T-helper 1 cell (primary cell): Measurements from ENCODE around the gene WWC1.

Source experiments
- DNase-seq, 5 donors: peaks; one replicate each; pipeline ENCODE4 v3.0.0-alpha.2; 2012 to 2020

WWC1 gene

DNA sequence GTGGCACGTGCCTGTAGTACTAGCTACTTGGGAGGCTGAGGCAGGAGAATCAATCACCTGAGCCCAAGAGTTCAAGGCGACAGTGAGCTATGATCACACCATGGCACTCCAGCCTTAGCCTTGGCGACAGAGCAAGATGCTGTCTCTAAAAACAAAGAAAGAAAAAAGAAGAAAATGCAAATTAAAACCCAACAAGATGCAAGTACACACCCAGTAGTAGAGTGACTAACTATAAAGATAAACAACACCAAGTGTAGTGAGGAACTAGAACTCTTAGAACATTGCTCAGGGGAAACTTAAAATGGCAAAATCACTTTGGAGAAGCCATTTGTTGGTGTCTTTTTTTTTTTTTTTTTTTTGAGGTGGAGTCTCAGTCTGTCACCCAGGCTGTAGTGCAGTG lies 160.1 kb downstream of the WWC1 start:
- no peak for DNase-seq

DNA sequence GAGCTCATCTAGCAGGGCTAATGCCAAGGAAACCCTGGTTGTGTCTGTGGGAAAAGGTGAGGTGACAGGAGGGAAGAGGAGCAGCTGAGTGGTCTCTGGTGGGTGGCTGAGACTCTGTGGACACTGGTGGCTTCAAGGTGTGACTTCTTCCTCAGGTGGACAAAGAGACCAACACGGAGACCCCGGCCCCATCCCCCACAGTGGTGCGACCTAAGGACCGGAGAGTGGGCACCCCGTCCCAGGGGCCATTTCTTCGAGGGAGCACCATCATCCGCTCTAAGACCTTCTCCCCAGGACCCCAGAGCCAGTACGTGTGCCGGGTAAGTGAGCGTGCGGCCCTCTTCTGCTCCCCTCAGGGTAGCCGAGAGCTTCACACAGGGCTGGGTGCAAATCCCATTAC lies 163.8 kb downstream of the WWC1 start:
- DNase-seq, result no peak

DNA sequence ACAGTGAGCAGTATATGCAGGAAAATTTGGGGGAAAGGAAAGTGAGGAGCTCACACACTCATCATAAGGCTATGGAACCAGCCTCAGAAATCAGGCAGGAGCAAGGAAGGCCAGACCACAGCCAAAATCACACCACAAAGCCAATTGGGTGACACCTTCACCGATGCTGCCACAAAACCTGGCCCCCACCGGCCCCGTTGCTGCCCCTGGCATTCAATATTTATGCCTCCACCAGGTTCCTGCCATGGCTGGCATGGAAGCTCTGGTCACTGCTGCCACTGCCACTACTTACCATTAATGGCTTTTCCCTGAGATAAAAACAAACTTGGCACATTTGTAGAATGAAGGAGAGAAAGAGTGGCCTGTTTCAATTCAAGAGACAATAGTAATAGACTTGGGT lies 166.1 kb downstream of the WWC1 start:
- no peak for DNase-seq

DNA sequence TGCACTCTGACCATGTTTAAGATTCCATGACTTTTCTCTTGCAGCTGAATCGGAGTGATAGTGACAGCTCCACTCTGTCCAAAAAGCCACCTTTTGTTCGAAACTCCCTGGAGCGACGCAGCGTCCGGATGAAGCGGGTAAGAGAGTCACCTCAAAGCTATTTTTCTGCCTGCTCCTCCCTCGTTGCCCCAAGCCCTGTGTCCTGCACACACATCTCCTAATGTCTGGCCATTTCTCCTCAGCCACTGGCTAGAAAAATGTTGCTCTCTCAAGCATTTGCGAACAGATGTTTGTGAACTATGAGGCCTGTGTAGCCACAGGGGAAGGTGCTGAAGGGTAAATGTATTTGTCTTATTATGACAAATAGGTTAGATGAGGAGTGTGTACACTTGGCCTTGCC lies 169.2 kb downstream of the WWC1 start:
- DNase-seq, result no peak

DNA sequence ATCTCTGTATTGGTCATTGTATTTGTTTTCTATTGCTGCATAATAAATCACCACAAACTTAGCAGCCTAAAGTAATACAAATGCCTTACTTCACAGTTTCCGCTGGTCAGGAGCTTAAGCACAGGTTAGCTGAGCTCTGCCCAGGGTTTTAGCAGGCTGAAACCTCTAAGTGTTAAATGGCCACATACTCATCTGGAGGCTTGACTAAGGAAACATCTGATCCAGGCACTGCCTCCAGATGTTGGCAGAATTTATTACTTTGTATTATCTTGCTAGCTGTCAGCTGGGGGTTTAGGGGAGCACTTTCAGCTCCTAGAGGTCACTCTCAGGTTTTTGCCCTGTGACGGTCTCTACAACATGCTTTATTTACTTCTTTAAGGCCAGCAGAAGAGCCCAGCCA lies 171.6 kb downstream of the WWC1 start:
- no peak for DNase-seq

DNA sequence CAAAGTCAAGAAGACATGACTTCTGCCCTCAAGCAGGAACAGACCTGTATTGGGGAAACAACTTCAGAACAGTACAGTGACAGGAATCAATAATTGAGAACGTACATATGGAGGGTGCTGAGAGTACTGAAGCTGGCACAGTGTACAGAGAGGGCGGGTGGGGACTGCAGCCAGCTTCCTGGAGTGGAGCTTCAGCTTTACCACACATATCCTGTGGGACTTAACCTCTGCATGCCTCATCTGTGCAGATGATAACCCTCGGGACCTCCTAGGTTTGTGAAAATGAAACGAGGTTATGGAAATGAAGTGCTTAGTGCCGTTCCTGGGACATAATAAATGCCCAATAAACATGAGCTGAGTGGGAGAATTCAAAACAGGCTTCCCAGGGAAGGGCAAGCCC lies 172.8 kb downstream of the WWC1 start:
- no peak for DNase-seq

DNA sequence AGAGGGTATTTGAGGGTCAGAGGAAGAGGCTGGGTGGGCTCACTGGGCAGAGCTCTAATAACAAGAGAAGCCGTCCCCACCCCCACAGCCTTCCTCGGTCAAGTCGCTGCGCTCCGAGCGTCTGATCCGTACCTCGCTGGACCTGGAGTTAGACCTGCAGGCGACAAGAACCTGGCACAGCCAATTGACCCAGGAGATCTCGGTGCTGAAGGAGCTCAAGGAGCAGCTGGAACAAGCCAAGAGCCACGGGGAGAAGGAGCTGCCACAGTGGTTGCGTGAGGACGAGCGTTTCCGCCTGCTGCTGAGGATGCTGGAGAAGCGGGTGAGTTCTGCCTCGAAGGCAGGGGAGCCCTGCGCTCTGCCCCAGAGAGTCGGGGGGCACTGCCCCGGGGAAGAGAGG lies 173.2 kb downstream of the WWC1 start:
- no peak for DNase-seq

DNA sequence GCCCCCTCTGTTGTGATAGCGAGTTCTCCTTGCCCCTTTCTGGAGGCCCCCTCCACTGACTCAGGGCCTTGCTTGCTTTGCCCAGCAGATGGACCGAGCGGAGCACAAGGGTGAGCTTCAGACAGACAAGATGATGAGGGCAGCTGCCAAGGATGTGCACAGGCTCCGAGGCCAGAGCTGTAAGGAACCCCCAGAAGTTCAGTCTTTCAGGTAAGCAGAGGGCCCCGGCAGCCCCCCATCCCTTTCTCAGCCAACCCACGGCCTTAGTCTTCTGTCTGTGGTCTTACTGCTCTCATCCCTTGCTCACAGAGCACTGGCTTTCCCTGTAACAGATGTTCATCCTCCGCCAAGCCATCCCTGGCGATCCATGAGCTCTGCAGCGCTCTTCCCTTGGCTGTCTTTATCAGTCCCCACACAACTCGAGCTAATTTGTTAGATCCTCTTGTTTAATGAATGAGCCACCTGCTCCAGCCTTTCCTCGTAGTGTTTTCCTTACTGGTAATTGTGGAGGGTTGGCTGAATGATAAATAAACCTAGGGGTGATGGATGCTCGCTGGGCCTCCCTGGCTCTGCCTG lies 176.4 kb downstream of the WWC1 start:
- no peak for DNase-seq

DNA sequence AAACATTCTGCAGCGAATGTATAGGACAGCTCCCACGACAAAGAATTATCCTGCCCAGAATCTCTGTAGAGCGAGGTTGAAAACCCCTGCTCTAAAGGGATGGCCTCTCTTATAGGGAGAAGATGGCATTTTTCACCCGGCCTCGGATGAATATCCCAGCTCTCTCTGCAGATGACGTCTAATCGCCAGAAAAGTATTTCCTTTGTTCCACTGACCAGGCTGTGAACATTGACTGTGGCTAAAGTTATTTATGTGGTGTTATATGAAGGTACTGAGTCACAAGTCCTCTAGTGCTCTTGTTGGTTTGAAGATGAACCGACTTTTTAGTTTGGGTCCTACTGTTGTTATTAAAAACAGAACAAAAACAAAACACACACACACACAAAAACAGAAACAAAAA lies 177.4 kb downstream of the WWC1 start:
- no peak for DNase-seq

DNA sequence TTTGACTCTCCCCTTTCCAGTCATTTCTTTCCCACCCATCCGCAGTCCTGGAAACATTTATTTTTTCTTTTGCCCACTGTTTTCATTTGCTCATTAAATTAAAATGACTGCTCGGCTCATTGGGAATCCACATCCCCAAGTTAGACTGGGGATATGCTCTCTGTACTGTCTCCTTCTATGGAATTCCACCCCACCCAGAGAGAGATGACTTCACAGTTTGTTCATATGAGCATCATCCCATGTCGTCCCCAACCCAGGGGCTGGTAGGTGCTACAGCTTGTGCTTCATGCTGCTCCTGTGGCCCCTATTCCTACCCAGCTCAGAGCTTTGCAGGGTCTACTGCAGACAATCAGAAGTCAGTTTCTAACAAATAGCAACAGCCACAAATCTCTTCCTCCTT lies 178.4 kb downstream of the WWC1 start:
- no peak for DNase-seq

DNA sequence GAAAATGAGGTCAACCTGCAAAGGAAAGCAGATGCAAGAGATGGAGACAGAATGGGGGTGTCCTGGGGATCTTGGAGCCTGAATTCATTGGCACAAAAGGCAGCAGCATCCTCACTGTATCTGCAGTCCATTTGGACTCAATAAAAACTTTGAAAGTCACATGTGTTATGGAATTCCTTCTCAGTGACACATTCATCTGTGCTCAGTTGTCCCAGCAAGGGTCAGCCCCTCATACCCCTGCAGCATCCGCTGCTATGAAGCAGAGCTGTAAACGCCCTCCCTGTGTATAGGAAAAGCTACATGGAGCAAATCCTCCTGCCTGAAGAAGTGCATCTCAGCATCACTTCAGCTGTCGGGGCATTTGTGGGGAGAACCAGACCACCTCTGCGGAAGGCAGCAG lies 180.3 kb downstream of the WWC1 start:
- DNase-seq, result no peak

DNA sequence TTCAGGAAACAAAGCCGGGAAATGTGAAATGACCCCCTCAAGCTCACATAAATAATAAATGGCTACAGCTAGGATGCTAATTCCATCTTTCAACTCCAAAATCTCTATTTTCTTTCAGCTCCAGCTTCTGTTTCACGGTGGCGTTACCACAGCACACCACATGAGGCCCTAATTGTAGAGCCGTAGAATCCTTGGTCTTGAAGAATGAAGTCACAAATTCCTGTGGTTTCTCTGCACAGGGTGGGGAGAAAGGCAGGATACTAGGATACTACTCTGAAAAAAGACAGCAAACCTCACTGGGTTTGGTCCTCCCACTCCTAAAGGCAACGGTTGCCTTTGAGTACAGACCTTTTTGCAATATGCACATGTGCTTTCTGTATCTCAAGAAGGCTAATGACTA lies 180.9 kb downstream of the WWC1 start:
- no peak for DNase-seq

DNA sequence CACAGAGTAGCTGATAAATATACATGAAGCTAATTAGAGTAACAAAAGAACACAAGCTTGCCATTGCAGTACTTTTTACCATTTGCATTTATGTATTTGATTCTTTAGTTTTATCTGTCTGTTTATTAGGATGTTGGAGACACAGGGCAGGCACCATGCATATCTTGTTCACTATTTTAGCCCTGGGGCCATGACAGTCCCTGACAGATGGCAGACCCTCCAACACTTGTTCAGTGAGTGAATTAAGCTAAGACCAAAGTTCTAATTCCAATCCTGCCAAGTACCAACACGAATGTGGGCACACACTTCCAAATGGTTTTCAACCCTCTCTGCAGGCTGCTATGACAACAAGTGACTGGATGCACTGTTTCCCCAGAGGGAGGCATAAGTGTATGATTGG lies 182.9 kb downstream of the WWC1 start:
- no peak for DNase-seq

DNA sequence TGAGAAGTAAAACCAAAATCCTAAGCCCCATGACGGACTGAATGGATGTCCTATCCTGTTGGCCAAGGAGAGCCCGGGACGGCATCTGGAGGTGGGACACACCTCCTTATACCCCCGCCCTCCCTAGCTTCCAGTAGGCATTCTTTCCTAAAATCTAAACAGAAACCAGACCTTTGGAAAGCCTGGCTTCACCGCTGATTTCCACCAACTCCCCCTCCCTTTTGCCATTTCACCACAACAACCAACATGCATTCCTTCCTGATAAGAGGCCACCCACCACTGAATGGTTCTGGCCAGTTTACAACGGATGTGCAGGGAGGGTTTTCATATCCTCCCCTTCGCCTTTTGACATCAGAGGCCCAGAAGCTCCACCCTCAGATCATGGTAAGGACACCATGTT lies 185.6 kb downstream of the WWC1 start:
- no peak for DNase-seq

DNA sequence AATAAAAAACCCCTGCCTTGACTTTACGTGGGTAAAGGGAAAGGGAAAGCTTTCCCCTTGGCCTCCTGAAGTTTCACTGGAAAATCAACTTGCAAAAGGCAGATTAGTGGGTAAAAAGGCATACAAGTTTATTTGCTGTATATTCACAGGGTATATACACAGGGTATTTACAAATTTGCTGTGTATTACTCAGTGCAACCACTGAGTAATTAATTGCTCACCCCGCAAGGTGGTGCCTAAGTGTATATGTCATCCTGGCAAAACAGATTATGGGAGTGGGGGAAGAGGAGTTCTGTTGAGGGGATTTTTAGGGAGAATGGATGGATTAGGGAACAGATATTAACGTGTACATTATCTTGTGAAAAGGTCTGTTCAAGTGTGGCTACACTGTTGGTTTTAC lies 187.7 kb downstream of the WWC1 start:
- no peak for DNase-seq

DNA sequence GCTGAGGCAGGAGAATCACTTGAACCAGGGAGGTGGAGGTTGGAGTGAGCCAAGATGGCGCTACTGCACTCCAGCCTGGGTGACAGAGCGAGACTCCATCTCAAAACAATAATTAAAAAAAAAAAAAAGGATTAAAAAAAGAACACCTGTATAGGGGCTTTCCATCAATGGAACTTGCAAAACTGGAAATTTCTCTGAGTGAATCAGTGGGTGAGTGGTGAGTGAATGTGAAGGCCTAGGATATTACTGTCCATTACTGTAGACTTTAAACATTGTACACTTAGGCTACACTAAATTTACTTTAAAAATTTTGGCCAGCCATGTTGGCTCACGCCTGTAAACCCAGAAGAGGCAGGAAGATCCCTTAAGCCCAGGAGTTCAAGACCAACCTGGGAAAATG lies 189.2 kb downstream of the WWC1 start:
- DNase-seq, result no peak

DNA sequence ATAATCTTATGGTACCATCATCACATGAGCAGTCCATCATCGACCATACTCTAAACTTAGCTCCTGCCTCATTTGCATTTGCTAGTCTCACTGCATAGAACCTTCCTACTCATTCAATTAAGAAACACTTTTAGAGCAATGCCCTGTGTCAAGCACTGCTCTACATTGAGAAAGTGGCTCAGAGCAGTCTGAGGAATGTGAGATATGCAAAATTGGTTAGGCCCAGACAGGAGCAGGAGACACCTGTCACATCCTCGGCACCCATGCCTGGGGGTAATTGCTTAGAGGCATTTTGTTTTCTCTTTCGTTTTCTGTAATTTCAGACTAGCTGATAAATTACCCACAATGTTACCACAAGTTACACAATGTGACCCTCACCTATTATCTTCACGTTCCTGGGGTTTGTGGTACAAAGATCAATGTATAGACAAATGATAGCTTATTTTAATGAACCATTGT lies 189.9 kb downstream of the WWC1 start:
- no peak for DNase-seq

DNA sequence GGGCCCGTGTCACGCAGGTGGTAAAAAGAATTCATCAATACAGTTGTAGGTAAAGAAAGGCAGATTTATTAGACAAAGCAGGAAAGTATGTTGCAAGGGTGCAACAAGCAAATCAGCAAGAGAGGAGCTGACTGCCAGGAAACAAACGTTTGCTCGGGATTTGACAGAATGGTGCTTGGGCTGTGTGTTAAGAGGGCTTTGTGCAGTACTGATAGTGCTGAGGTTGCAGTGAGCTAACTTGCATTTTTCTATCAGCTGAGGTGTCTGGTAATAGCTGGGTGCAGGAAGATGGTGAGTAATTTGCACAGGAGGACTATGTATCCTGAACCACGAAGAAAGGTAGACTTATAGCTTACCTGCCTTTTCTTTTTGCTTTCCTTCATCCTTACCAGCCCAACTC lies 190.9 kb downstream of the WWC1 start:
- no peak for DNase-seq

DNA sequence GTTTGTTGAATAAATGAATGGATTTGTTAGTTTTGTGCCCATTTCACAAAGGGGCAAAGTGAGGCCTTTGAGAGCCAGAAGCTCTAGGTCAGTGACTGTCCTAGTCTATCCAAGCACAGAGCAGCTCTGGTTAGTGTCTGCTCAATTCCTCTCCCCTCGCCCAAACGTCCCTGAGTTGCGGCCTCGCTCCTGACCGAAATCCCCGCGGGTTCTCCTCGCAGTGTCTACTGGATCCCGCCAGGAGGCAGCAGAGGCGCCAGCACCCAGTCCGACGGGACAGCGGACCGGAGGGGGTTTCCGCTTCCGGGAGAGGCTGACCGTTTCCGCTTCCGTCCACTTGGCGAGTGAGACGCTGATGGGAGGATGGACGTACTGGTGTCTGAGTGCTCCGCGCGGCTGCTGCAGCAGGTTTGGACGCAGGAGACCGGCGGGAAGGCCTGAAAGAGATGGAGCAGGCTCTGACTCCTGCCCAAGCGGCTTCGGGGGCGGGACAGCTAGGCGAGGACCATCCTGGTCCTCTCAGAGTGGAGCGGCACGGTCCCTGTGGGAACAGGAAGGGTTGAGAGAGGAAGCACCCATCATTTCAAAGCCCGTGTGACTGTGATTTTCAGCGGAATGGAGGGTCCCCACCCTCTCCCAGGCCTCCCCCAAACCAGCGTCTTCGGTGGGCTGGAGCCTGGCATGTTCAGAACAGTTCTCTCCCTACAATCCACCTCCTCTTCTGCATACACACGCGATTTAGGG lies 194.9 kb downstream of the WWC1 start, which contains the start of gene RARS1:
Gene RARS1 (plus strand): TSS at position 336 of the 744 bp plus-strand sequence. CDS start 28 bp downstream, at position 364.
- peak; percentile 79 to 90 (median 83) for DNase-seq

DNA sequence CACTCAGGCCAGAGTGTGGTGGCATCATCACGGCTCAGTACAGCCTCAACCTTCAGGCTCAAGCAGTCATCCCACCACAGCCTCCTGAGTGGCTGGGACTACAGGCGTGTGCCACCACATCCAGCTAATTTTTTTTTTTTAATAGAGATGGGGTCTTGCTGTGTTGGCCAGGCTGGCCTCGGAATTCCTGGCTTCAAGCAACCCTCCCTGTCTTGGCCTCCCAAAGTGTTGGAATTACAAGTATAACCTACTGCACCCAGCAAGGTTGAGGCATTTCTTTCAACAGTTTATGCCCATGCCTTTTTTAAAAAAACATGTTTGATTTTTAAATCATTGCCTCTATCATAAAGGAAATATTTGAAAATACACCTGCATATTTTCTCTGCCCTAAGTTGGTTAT lies 197.6 kb downstream of the WWC1 start:
- no peak for DNase-seq

DNA sequence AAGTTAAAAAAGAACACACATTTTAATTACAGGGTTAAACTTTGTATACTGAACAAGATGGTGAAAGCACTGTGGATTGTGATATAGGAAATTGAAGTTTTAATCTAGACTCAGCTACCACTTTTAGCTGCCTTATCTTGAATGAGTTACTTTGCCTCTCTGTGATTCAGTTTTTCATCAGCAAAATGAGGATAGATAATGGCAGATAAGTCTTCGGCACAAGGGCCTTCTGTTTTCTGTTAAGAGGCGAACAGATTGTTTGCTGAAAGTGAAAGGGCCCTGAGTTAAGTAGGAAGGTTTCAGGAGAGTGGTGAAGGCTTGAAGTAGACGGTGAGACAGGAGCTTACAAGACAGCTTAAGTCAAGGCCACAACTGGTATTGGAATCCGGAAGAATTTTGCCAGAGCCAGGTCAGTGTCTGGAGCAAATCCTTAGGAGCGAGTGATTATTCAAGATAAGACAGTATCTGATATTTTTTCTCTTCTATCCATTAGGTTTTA lies 202.7 kb downstream of the WWC1 start:
- DNase-seq, result no peak

DNA sequence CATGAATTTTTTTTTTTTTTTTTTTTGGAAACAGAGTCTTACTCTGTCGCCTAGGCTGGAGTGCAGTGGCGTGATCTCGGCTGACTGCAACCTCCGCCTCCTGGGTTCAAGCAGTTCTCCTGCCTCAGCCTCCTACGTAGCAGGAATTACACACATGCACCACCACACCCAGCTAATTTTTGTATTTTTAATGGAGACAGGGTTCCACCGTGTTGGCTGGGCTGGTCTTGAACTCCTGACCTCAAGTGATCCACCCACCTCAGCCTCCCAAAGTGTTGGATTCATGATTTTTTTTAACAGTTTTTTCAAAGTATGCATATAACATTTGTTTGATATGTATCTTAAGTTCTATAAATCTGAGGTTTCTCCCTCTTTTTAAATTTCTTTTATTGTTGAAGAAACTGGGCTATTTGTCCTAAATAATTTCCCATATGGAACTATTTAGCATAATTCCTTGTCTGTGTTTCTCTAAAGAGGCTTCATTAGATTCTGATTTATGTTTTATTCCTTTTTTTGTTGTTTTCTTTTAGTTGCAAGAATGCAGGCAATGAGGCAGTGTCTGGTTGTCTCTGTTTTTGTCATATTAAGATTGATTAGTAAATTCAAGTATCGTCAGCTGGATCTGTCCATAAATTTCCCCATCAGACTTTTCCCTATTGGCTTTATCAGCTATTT lies 211.3 kb downstream of the WWC1 start:
- no peak for DNase-seq

DNA sequence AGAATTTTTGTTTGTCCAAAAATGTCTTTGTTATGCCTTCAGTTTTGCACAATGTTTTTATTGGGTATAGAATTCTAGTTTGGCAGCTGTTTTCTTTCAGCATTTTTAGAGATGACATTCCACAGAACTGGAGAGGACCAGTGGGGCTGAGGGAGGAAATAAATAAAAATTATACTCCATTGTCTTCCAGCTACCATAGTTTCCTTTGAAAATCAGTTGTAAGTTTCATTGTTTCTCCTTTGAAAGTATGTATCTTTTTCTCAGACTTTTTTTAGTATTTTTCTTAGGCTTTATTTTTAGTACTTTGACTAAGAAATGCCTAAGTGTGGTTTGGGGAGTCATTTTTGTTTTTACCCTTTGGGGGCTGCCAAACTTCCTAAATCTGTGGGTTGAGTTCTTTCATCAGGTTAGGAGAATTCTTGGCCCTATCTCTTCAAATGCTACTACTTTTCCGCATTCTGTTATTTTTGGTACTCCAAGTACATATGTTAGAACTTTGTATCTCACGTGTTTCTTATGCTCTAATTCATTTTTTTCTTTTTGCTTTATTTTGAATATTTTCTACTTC lies 222.5 kb downstream of the WWC1 start:
- no peak for DNase-seq
